GM06990 (cell line): ENCODE data around the gene COL18A1.

ENCODE experiments used
- DNase-seq: peaks from one replicate; pipeline ENCODE4 v3.0.0-alpha.2; 2011; ENCODE audit not compliant: insufficient read length; ENCODE audit errors: extremely low read depth
- H3K27me3 ChIP-seq: replicated peaks from 2 replicates; pipeline ENCODE4 v1.6.0; 2011; ENCODE audit warnings: low read length; ENCODE audit not compliant: control insufficient read depth, insufficient read depth
- H3K36me3 ChIP-seq: 2 replicates; pipeline ENCODE4 v1.5.1; 2011; ENCODE audit warnings: low read length; ENCODE audit not compliant: control insufficient read depth, insufficient read depth
- H3K4me3 ChIP-seq: replicated peaks from 2 replicates; pipeline ENCODE4 v1.5.1; 2011; ENCODE audit warnings: low read depth, mild to moderate bottlenecking, control low read depth, low read length
- CTCF ChIP-seq: IDR thresholded peaks from 2 replicates; pipeline ENCODE4 v1.5.1; 2011; ENCODE audit warnings: low read length, control low read depth, mild to moderate bottlenecking, inconsistent platforms; ENCODE audit not compliant: insufficient read depth, poor library complexity, severe bottlenecking

Gene COL18A1

GRCh38 chr21:45459171-45460010 is 54.4 kb downstream of the COL18A1 start:
- H3K4me3 ChIP-seq: no peak overlapping the region
- DNase-seq: no peak
- TF ChIP-seq CTCF: no peak
- H3K27me3 ChIP-seq: no peaks in the 10 kb centered on the region; the same call in 1 of the 2 replicates
- H3K36me3 ChIP-seq: no peaks in the 10 kb centered on the region

GRCh38 chr21:45460011-45460565 is 55.1 kb downstream of the COL18A1 start:
- no peak for DNase-seq
- H3K36me3 ChIP-seq: no peaks in the 10 kb centered on the region
- no peaks in the 10 kb centered on the region; the same call in 1 of the 2 replicates for H3K27me3 ChIP-seq
- H3K4me3 ChIP-seq: no peak overlapping the region
- TF ChIP-seq CTCF: no peak

- no peak for TF ChIP-seq CTCF
- no peak for DNase-seq
- Histone ChIP-seq H3K27me3 (no peaks in the 10 kb centered on the region; the same call in 1 of the 2 replicates), H3K36me3 (no peaks in the 10 kb centered on the region), H3K4me3 (no peak overlapping the region)
Observed at GRCh38 chr21:45460611-45461368, 55.8 kb downstream of the COL18A1 start.

- no peak for TF ChIP-seq CTCF
- H3K36me3 ChIP-seq: no peaks in the 10 kb centered on the region
- H3K27me3 ChIP-seq: no peaks in the 10 kb centered on the region; the same call in 1 of the 2 replicates
- no peak overlapping the region for H3K4me3 ChIP-seq
- DNase-seq: no peak
Observed at GRCh38 chr21:45461369-45461750, 56.4 kb downstream of the COL18A1 start.

- Histone ChIP-seq H3K4me3 (no peak overlapping the region), H3K36me3 (no peaks in the 10 kb centered on the region), H3K27me3 (no peaks in the 10 kb centered on the region; the same call in 1 of the 2 replicates)
- DNase-seq: no peak
- no peak for TF ChIP-seq CTCF
Observed at GRCh38 chr21:45461806-45462341, 56.9 kb downstream of the COL18A1 start.
